Right lobe of liver (tissue), 6 donors: ENCODE measurements around the gene INPPL1. TPM values are rescaled to one million over a fixed set of nuclear protein-coding genes. Genes with fewer than 3 reads are reported as not detected.

Source experiments
- ATAC-seq, 4 donors: fragments of 200-7000 bp; cut with Tn5 transposase; one replicate each; pipeline ENCODE4 v1.9.1; 2020; ENCODE audit warnings: mild to moderate bottlenecking in 4 of 4, moderate library complexity in 4 of 4
- DNase-seq, 3 donors: peaks; one replicate each; pipeline ENCODE4 v3.0.0-alpha.2; 2020
- H3K27ac ChIP-seq, 3 donors: fragments of 200-600 bp; one replicate each; pipeline ENCODE4 v1.8.0; 2022
- H3K27me3 ChIP-seq, 2 donors: fragments of 200-600 bp; one replicate each; pipeline ENCODE4 v1.8.0; 2022
- H3K36me3 ChIP-seq, 4 donors: fragments of 200-600 bp; sonication (generic) in 1 of 4; one replicate each; pipeline versions ENCODE4 v1.5.1 to v1.8.0; 2017 to 2022; ENCODE audit warnings: control low read depth in 1 of 4
- H3K4me1 ChIP-seq, 4 donors: fragments of 200-600 bp; sonication (generic) in 1 of 4; one replicate each; pipeline versions ENCODE4 v1.5.1 to v1.8.0; 2017 to 2022; ENCODE audit warnings: control low read depth in 1 of 4
- H3K4me3 ChIP-seq, 3 donors: fragments of 200-600 bp; one replicate each; pipeline ENCODE4 v1.8.0; 2022
- H3K9me3 ChIP-seq, 4 donors: fragments of 200-600 bp; sonication (generic) in 1 of 4; one replicate each; pipeline versions ENCODE4 v1.5.1 to v1.8.0; 2017 to 2022; ENCODE audit warnings: control low read depth in 1 of 4
- POLR2A ChIP-seq: fragments of 450-650 bp; IDR thresholded peaks from one replicate; pipeline ENCODE4 v1.6.1; 2017; ENCODE audit warnings: antibody characterized with exemption, mild to moderate bottlenecking
- WGBS: methylation state at CpG from one replicate; pipeline ENCODE4 v1.1.6; 2018; ENCODE audit warnings: low coverage, low lambda C conversion rate; ENCODE audit not compliant: insufficient coverage; ENCODE audit errors: missing lambda C conversion rate; 5-methylcytosine and 5-hydroxymethylcytosine counted together
- intact Hi-C, 2 donors: fragments of 100-400 bp; cut with DNase I; formaldehyde crosslinking; loops; one replicate each; pipeline versions ENCODE4 v1.11.2 to v1.14.1; 2022
- total RNA-seq, 6 experiments: library from RNA; depleted of rRNA in 2 of 6; stranded (reverse); fragments of >200 nt in 2 of 6; fragmentation: NEBNext Ultra II Directional in 3 of 6; extraction: Animal tissue kit (Norgen Biotek cat#: 25700) in 3 of 6; gene quantifications; one replicate each; pipeline versions ENCODE4 v1.1.0 to v1.2.4, GENCODE V29; 2016 to 2023
- TF ChIP-seq, protein P1 (sequence below), 4 donors: fragments of 200-600 bp in 3 of 4; fragments of 450-650 bp in 1 of 4; IDR thresholded peaks; one replicate each; pipeline versions ENCODE4 v1.5.1 to v1.8.0; 2016 to 2022; ENCODE audit warnings: antibody characterized with exemption in 4 of 4, mild to moderate bottlenecking in 2 of 4
- donor health status: DM: no; HTN: yes; CAD: no.
- donor health status: DM: no; HTN: no; CAD: no.
- donor health status: DM: no; HTN: no; CAD: no.
- donor health status: DM: no; HTN: yes; CAD: no.
- donor health status: DM: no; HTN: yes; CAD: no.

Gene INPPL1
- total RNA-seq, 6 experiments from 2014 or later = 23.2 to 46.5 (median 37.4) TPM

- intact Hi-C loops = no loop called here
These were observed 3.7 kb upstream of the INPPL1 start for GRCh38 chr11:72220696-72221363.

DNA sequence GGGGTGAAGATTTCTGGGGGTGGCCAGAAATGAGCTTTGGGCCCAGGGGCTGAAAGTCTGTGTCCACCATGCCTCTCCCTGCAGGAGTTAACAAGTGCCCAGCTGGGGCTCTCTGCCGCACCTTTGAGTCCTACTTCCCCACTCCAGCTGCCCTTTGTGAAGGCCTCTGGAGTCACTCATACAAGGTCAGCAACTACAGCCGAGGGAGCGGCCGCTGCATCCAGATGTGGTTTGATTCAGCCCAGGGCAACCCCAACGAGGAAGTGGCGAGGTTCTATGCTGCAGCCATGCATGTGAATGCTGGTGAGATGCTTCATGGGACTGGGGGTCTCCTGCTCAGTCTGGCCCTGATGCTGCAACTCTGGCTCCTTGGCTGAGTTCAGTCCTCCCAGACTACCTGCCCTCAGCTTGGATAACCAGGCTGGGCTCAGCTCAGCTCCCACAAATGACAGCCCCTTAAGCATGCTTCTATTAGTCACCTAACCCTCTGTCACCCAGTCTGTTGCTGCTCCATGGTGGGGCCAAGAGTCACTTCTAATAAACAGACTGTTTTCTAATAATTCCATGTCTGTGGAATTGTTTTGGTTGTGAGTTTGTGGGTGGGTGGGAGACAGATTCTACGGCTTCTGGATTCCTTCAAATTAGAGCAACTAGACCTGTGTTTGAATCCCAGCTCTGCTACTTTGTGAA lies 3.0 kb upstream of the INPPL1 start:
- no peak overlapping the region for H3K27ac ChIP-seq
- 100% methylated on average over 1 of the region's 7 CpGs for WGBS
- TF ChIP-seq POLR2A = no peak
- TF ChIP-seq, protein P1, sequence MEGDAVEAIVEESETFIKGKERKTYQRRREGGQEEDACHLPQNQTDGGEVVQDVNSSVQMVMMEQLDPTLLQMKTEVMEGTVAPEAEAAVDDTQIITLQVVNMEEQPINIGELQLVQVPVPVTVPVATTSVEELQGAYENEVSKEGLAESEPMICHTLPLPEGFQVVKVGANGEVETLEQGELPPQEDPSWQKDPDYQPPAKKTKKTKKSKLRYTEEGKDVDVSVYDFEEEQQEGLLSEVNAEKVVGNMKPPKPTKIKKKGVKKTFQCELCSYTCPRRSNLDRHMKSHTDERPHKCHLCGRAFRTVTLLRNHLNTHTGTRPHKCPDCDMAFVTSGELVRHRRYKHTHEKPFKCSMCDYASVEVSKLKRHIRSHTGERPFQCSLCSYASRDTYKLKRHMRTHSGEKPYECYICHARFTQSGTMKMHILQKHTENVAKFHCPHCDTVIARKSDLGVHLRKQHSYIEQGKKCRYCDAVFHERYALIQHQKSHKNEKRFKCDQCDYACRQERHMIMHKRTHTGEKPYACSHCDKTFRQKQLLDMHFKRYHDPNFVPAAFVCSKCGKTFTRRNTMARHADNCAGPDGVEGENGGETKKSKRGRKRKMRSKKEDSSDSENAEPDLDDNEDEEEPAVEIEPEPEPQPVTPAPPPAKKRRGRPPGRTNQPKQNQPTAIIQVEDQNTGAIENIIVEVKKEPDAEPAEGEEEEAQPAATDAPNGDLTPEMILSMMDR (IDR thresholded peaks at IDR 0.05) = no peak

More at GRCh38 chr11:72220696-72221363, 3.7 kb upstream of the INPPL1 start:
- no peak overlapping the region for H3K27ac ChIP-seq
- WGBS = 87% methylated on average over 4 of the region's 10 CpGs
- H3K4me1 ChIP-seq = peaks cover 0 to 9% (median 0%) of the 10 kb centered on the region in 4 donors
- no peak overlapping the region for H3K4me3 ChIP-seq
- H3K9me3 ChIP-seq = no peaks in the 10 kb centered on the region
- H3K27me3 ChIP-seq = no peaks in the 10 kb centered on the region
- H3K36me3 ChIP-seq = no peaks in the 10 kb centered on the region
- TF ChIP-seq, protein P1 (IDR thresholded peaks at IDR 0.05) = no peak
- TF ChIP-seq POLR2A = no peak
- DNase-seq (no peak), ATAC-seq (no peak)

DNA sequence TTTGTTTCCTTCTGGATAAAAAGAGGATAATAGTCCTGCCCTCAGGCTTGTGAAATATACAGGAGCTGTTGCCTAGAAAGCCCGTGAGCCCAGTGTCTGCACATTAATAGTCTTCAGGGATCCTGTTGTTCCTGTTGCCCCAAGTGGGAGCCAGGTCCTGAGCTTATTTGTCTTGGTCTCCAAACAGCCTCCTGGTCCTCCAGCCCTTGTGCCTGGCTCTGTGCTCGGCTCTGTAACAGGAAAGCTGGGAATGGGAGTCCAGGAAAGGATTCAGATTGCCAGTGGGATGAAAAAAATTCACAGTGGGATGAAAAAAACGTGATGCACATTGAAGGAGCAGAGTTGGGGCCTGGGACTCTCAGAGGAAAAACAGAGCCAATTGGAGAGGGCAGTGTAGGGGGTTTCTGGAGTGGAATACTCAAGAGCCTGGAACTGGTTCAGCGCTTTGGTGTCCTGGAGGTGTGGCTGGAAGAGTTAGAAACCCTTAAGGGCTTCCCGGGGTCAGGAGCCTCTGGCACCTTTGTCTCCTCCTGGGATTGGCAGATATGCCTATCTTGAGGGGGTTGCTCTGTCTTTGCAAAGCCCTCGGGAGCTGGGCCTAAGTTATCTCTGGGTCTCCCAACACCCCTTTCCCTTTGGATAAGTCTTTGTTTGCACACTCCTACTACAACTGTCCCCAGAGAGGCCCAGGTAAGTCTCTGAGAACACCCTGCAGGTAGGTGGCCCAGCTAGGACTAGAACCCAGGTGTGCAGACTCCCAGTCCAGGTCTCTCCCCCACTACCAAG lies 2.3 kb upstream of the INPPL1 start:
- Histone ChIP-seq H3K27me3 (no peaks in the 10 kb centered on the region), H3K27ac (peak overlapping the region; percentile 75 to 94 (median 90)), H3K4me3 (peak overlapping the region; percentile 77 to 88 (median 88)), H3K4me1 (peaks cover 0 to 9% (median 0%) of the 10 kb centered on the region in 4 donors), H3K36me3 (no peaks in the 10 kb centered on the region), H3K9me3 (no peaks in the 10 kb centered on the region)
- no peak for ATAC-seq
- intact Hi-C loops = no loop called here
- no peak for DNase-seq
- TF ChIP-seq, protein P1 (IDR thresholded peaks at IDR 0.05) = no peak
- no peak for TF ChIP-seq POLR2A
- WGBS = 70% methylated on average over 3 of the region's 6 CpGs

More for the DNA sequence above, 3.0 kb upstream of the INPPL1 start:
- intact Hi-C loops = no loop called here
- peaks cover 0 to 9% (median 0%) of the 10 kb centered on the region in 4 donors for H3K4me1 ChIP-seq
- ATAC-seq (no peak), DNase-seq (no peak)
- no peaks in the 10 kb centered on the region for H3K9me3 ChIP-seq
- no peak overlapping the region for H3K4me3 ChIP-seq
- no peaks in the 10 kb centered on the region for H3K27me3 ChIP-seq
- no peaks in the 10 kb centered on the region for H3K36me3 ChIP-seq

- TF ChIP-seq POLR2A = peak; percentile 67
- TF ChIP-seq, protein P1 (IDR thresholded peaks at IDR 0.05) = peak in 3 of 4 donors; percentile 23 to 38 (median 28)
- WGBS = 2% methylated on average over 6 of the region's 47 CpGs
- no peaks in the 10 kb centered on the region for H3K27me3 ChIP-seq
- H3K9me3 ChIP-seq = no peaks in the 10 kb centered on the region
- intact Hi-C loops = no loop called here
- ATAC-seq (peak; percentile 88 to 91 (median 90)), DNase-seq (peak; percentile 95 to 97 (median 95))
- peak overlapping the region; percentile 75 to 94 (median 90) for H3K27ac ChIP-seq
- peak overlapping the region; percentile 77 to 88 (median 88) for H3K4me3 ChIP-seq
- peaks cover 0 to 9% (median 0%) of the 10 kb centered on the region in 4 donors for H3K4me1 ChIP-seq
- no peaks in the 10 kb centered on the region for H3K36me3 ChIP-seq
These were observed 1.5 kb upstream of the INPPL1 start for GRCh38 chr11:72222907-72223614.
